Ishikawa (cell line): ENCODE results near the gene HSPBP1.

ENCODE experiments used
- CEBPB ChIP-seq: IDR thresholded peaks from 2 replicates; pipeline ENCODE4 v1.6.1; 2012
- CREB1 ChIP-seq: IDR thresholded peaks from 2 replicates; pipeline ENCODE4 v1.6.1; 2012; ENCODE audit warnings: low read depth
- EGR1 ChIP-seq: IDR thresholded peaks from 2 replicates; pipeline ENCODE4 v1.6.1; 2012
- EP300 ChIP-seq: IDR thresholded peaks from 2 replicates; pipeline ENCODE4 v1.6.1; 2012; ENCODE audit warnings: borderline replicate concordance
- FOXM1 ChIP-seq: IDR thresholded peaks from 2 replicates; pipeline ENCODE4 v1.6.1; 2012; ENCODE audit warnings: low read depth, borderline replicate concordance
- MAX ChIP-seq: IDR thresholded peaks from 2 replicates; pipeline ENCODE4 v1.6.1; 2012
- NFIC ChIP-seq: IDR thresholded peaks from 2 replicates; pipeline ENCODE4 v1.6.1; 2012
- RAD21 ChIP-seq: IDR thresholded peaks from 2 replicates; pipeline ENCODE4 v1.6.1; 2012; ENCODE audit warnings: low read depth
- REST ChIP-seq: IDR thresholded peaks from 2 replicates; pipeline ENCODE4 v1.6.1; 2012; ENCODE audit warnings: low read depth, mild to moderate bottlenecking
- TAF1 ChIP-seq: IDR thresholded peaks from 2 replicates; pipeline ENCODE4 v1.6.1; 2012; ENCODE audit warnings: low read depth, mild to moderate bottlenecking
- TCF12 ChIP-seq: IDR thresholded peaks from 2 replicates; pipeline ENCODE4 v1.6.1; 2012; ENCODE audit warnings: low read depth
- TEAD4 ChIP-seq: IDR thresholded peaks from 2 replicates; pipeline ENCODE4 v1.6.1; 2012
- YY1 ChIP-seq: IDR thresholded peaks from 2 replicates; pipeline ENCODE4 v1.6.1; 2012; ENCODE audit warnings: low read depth
- ZBTB7A ChIP-seq: IDR thresholded peaks from 2 replicates; pipeline ENCODE4 v1.6.1; 2012; ENCODE audit warnings: low read depth
- TF ChIP-seq, protein P1 (sequence below): IDR thresholded peaks from 2 replicates; pipeline ENCODE4 v1.6.1; 2012

The HSPBP1 gene

GRCh38 chr19:55231391-55232285, 48.3 kb downstream of the HSPBP1 start:
- no peak for TF ChIP-seq EP300
- TF ChIP-seq TAF1, result no peak
- TF ChIP-seq ZBTB7A, result no peak
- TF ChIP-seq CREB1, result no peak
- no peak for TF ChIP-seq MAX
- no peak for TF ChIP-seq TEAD4
- TF ChIP-seq, protein P1, sequence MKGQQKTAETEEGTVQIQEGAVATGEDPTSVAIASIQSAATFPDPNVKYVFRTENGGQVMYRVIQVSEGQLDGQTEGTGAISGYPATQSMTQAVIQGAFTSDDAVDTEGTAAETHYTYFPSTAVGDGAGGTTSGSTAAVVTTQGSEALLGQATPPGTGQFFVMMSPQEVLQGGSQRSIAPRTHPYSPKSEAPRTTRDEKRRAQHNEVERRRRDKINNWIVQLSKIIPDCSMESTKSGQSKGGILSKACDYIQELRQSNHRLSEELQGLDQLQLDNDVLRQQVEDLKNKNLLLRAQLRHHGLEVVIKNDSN, result no peak
- no peak for TF ChIP-seq FOXM1
- TF ChIP-seq NFIC, result no peak

DNA sequence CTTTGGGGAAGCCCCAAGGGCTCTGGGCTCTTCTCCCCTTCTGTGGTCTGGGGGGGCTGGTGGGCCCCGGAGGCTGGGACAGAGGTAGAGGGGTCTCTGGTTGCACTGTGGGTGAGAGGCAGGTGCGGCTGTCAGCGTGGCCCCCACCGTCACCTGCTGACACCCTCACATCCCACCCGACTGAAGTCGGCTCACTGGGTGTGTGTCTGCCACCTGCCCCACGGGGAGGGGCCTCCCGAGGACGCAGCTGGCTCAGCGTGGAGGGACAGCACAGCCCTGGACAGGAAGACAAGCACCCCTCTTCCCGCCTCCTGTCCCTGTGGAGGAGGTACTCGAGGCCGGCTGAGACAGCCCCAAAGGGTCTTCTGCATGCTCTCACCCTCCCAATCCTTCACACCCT, 49.1 kb downstream of the HSPBP1 start:
- TF ChIP-seq REST, result no peak
- TF ChIP-seq EP300, result no peak
- no peak for TF ChIP-seq CEBPB
- TF ChIP-seq NFIC, result no peak
- TF ChIP-seq, protein P1, result no peak
- no peak for TF ChIP-seq RAD21
- no peak for TF ChIP-seq EGR1
- no peak for TF ChIP-seq TCF12
- no peak for TF ChIP-seq TAF1
- no peak for TF ChIP-seq YY1
- no peak for TF ChIP-seq CREB1
- no peak for TF ChIP-seq TEAD4
- no peak for TF ChIP-seq MAX
- no peak for TF ChIP-seq ZBTB7A
- no peak for TF ChIP-seq FOXM1

GRCh38 chr19:55230329-55230728, 49.6 kb downstream of the HSPBP1 start:
- TF ChIP-seq MAX (no peak), ZBTB7A (no peak), TAF1 (no peak), FOXM1 (no peak), RAD21 (no peak), CEBPB (no peak), TCF12 (no peak), TEAD4 (no peak), YY1 (no peak), NFIC (no peak), EP300 (no peak), REST (no peak), CREB1 (no peak), EGR1 (no peak)
- TF ChIP-seq, protein P1, result no peak

- TF ChIP-seq EP300, result no peak
These were observed 50.1 kb downstream of the HSPBP1 start for GRCh38 chr19:55229789-55230182.

DNA sequence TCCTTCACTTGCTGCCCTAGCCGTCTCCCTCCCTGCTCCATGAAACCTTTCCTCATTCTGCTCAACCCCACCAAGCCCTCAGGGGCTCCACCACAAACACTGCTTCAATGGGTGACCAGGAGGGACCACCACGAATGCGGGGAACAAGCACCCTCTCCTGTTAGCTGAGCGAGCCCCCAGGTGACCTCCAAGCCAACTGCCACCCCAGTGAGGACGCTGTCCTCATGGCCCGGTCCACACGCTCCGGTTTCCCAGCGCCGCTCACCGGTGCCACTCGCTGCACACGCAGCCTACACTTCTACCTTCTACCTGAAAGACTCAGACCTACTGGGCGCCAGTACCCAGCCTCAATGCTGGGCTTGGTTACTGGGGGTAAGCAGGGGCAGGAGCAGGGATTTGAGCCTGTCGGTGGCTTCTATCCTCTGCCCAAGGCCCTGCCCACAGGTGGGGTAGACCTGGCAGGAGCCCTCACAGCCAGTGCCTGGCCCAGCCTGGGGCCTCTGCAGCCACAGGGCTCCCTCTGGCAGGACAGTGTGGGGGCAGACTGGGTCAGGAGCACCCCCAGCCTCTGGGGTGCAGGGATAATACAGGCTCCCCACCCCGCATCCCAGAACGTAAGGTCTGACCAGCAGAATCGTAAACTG, 50.6 kb downstream of the HSPBP1 start:
- no peak for TF ChIP-seq CEBPB
- no peak for TF ChIP-seq TEAD4
- no peak for TF ChIP-seq EGR1
- TF ChIP-seq TAF1, result no peak
- TF ChIP-seq YY1, result no peak
- no peak for TF ChIP-seq EP300
- no peak for TF ChIP-seq ZBTB7A
- no peak for TF ChIP-seq NFIC
- TF ChIP-seq REST, result no peak
- no peak for TF ChIP-seq RAD21
- no peak for TF ChIP-seq MAX
